ENCODE data around the gene ZGPAT. TPM values are rescaled to one million over a fixed set of nuclear protein-coding genes. Genes with fewer than 3 reads are reported as not detected.

The ZGPAT gene
- total RNA-seq, 1 donor from 2014 or later = 28.0 TPM

GRCh38 chr20:63661108-63661507 lies 46.7 kb upstream of the ZGPAT start:
- H3K36me3 Mint-ChIP-seq (ENCODE audit: unreplicated experiment) = peaks cover 8% of the 10 kb centered on the region
- no peak for DNase-seq (ENCODE audit: extremely low spot score, unreplicated experiment)
- peaks cover 24% of the 10 kb centered on the region for H3K4me1 Mint-ChIP-seq (ENCODE audit: unreplicated experiment)
- H3K27me3 Mint-ChIP-seq (ENCODE audit: unreplicated experiment) = no peaks in the 10 kb centered on the region
- no peaks in the 10 kb centered on the region for H3K9me3 Mint-ChIP-seq (ENCODE audit: unreplicated experiment)
- no peak overlapping the region for H3K27ac Mint-ChIP-seq (ENCODE audit: unreplicated experiment)
- no peak overlapping the region for H3K4me3 Mint-ChIP-seq (ENCODE audit: unreplicated experiment)
- TF ChIP-seq, protein P1, sequence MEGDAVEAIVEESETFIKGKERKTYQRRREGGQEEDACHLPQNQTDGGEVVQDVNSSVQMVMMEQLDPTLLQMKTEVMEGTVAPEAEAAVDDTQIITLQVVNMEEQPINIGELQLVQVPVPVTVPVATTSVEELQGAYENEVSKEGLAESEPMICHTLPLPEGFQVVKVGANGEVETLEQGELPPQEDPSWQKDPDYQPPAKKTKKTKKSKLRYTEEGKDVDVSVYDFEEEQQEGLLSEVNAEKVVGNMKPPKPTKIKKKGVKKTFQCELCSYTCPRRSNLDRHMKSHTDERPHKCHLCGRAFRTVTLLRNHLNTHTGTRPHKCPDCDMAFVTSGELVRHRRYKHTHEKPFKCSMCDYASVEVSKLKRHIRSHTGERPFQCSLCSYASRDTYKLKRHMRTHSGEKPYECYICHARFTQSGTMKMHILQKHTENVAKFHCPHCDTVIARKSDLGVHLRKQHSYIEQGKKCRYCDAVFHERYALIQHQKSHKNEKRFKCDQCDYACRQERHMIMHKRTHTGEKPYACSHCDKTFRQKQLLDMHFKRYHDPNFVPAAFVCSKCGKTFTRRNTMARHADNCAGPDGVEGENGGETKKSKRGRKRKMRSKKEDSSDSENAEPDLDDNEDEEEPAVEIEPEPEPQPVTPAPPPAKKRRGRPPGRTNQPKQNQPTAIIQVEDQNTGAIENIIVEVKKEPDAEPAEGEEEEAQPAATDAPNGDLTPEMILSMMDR (IDR thresholded peaks at IDR 0.05) = no peak

GRCh38 chr20:63661959-63662812 lies 45.7 kb upstream of the ZGPAT start:
- Mint-ChIP-seq H3K27ac (ENCODE audit: unreplicated experiment) (no peak overlapping the region), H3K9me3 (ENCODE audit: unreplicated experiment) (no peaks in the 10 kb centered on the region), H3K4me3 (ENCODE audit: unreplicated experiment) (no peak overlapping the region), H3K36me3 (ENCODE audit: unreplicated experiment) (peaks cover 10% of the 10 kb centered on the region), H3K4me1 (ENCODE audit: unreplicated experiment) (peaks cover 23% of the 10 kb centered on the region), H3K27me3 (ENCODE audit: unreplicated experiment) (no peaks in the 10 kb centered on the region)
- DNase-seq (ENCODE audit: extremely low spot score, unreplicated experiment) = no peak
- TF ChIP-seq, protein P1 (IDR thresholded peaks at IDR 0.05) = no peak

- TF ChIP-seq, protein P1 (IDR thresholded peaks at IDR 0.05) = no peak
- H3K4me1 Mint-ChIP-seq (ENCODE audit: unreplicated experiment) = peaks cover 20% of the 10 kb centered on the region
- H3K36me3 Mint-ChIP-seq (ENCODE audit: unreplicated experiment) = peaks cover 10% of the 10 kb centered on the region
- H3K4me3 Mint-ChIP-seq (ENCODE audit: unreplicated experiment) = no peak overlapping the region
- H3K9me3 Mint-ChIP-seq (ENCODE audit: unreplicated experiment) = no peaks in the 10 kb centered on the region
- H3K27ac Mint-ChIP-seq (ENCODE audit: unreplicated experiment) = no peak overlapping the region
- H3K27me3 Mint-ChIP-seq (ENCODE audit: unreplicated experiment) = no peaks in the 10 kb centered on the region
- no peak for DNase-seq (ENCODE audit: extremely low spot score, unreplicated experiment)
Observed at GRCh38 chr20:63662813-63663189, 45.0 kb upstream of the ZGPAT start.

DNA sequence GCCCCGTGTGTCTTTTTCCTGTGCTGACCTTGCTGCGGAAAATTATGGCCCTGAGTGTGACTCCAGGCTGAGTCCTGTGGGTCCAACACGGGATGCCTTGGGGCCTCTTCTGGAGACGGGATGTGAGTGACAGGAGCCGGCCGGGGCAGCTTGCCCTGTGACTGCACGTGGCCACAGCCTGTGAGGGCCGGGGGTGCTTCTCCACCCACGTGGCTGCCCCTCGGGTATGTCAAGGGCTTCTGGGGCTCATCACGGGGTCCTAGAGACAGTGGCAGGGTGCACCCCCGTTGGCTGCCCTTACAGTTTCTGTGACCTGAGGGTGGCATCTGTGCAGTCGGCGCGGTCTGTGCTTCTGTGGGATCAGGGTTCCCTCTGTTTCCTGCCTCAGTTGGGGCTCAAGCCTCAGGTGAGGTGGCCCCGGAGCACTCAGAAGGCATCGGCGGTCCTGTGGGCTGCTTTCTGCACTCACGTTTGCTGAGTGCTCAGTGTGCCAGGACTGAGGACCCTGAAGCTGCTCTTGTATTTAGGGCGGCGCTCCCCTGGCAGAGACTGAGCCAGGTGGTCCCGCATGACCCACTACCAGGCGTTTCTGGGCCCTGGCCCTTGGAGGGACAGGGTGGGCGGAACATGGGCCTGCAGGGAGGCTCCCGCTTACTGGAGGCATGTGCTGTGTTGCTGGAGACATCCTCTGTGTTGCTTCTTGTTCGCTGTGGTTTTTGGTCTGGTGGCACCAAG lies 44.3 kb upstream of the ZGPAT start:
- TF ChIP-seq, protein P1 (IDR thresholded peaks at IDR 0.05) = no peak
- H3K27ac Mint-ChIP-seq (ENCODE audit: unreplicated experiment) = no peak overlapping the region
- H3K27me3 Mint-ChIP-seq (ENCODE audit: unreplicated experiment) = no peaks in the 10 kb centered on the region
- peaks cover 15% of the 10 kb centered on the region for H3K36me3 Mint-ChIP-seq (ENCODE audit: unreplicated experiment)
- H3K4me1 Mint-ChIP-seq (ENCODE audit: unreplicated experiment) = peaks cover 16% of the 10 kb centered on the region
- no peak for DNase-seq (ENCODE audit: extremely low spot score, unreplicated experiment)
- no peak overlapping the region for H3K4me3 Mint-ChIP-seq (ENCODE audit: unreplicated experiment)
- H3K9me3 Mint-ChIP-seq (ENCODE audit: unreplicated experiment) = no peaks in the 10 kb centered on the region

All from osteocyte (in vitro differentiated cells).